HCT116 (cell line): ENCODE data around the gene ADGRG1. TPM values are rescaled to one million over a fixed set of nuclear protein-coding genes. Genes with fewer than 3 reads are reported as not detected.

Experiments used
- ATAC-seq: fragments of 200-7000 bp; cut with Tn5 transposase; 2 replicates; pipeline ENCODE4 v1.9.1; 2020; ENCODE audit warnings: mild to moderate bottlenecking, moderate library complexity
- BruUV-seq: library from RNA; stranded (reverse); fragments of 400-500 nt; replicated peaks from 2 replicates; lab custom pipeline; 2021; lab: Mats Ljungman, UMichigan
- CTCF ChIA-PET: fragments of 300-600 bp; sonication (Branson Sonifier 250); formaldehyde crosslinking; loops from one replicate; lab custom pipeline; 2021; ENCODE audit warnings: antibody characterized with exemption; lab: Charles Lee
- POLR2A ChIA-PET: fragments of 300-600, 350-600 bp; sonication (Branson Sonifier 250); formaldehyde crosslinking; loops from one replicate; lab custom pipeline; 2021; ENCODE audit warnings: antibody characterized with exemption; lab: Charles Lee
- RAD21 ChIA-PET, 2 experiments: fragments of 300-600 bp; sonication (Branson Sonifier 250); formaldehyde crosslinking; loops; one replicate each; lab custom pipeline; 2023; ENCODE audit warnings: low total read pairs in 2 of 2; ENCODE audit not compliant: uncharacterized antibody in 2 of 2, unreplicated experiment in 2 of 2, low non-redundant PET in 1 of 2; lab: Charles Lee
- DNase-seq: peaks from one replicate; pipeline ENCODE4 v3.0.0-alpha.2; 2010; ENCODE audit warnings: low read depth, low spot score
- H2AFZ ChIP-seq: fragments of 200-600 bp; shearing (Covaris generic), sonication (generic); 2 replicates; pipeline ENCODE4 v1.6.1; 2017; ENCODE audit warnings: low read depth, mixed run types, mixed read lengths, antibody characterized with exemption, low read length; ENCODE audit not compliant: poor library complexity, severe bottlenecking
- H3K27ac ChIP-seq: 2 replicates; pipeline ENCODE4 v1.5.1; 2012; ENCODE audit warnings: low read depth, low read length
- H3K27me3 ChIP-seq: fragments of 200-600 bp; sonication (generic); 2 replicates; pipeline ENCODE4 v1.6.1; 2016; ENCODE audit warnings: mixed run types, low read length, mixed read lengths; ENCODE audit not compliant: insufficient read depth
- H3K36me3 ChIP-seq, 2 experiments: fragments of 200-500 bp in 1 of 2; fragments of 200-600 bp in 1 of 2; sonication (Bioruptor generic) in 1 of 2; sonication (generic) in 1 of 2; 2 replicates each; pipeline versions ENCODE4 v1.5.1 to v1.6.1; 2014 to 2016; ENCODE audit warnings: low read length in 2 of 2, inconsistent platforms in 1 of 2, mixed read lengths in 1 of 2, mixed run types in 1 of 2; ENCODE audit not compliant: insufficient read depth in 2 of 2, control insufficient read depth in 1 of 2
- H3K4me1 ChIP-seq, 2 experiments: fragments of 200-600 bp in 1 of 2; sonication (generic) in 1 of 2; 2 replicates each; pipeline versions ENCODE4 v1.5.1 to v1.6.1; 2012 to 2017; ENCODE audit warnings: low read length in 2 of 2, inconsistent platforms in 1 of 2, mild to moderate bottlenecking in 1 of 2, mixed read lengths in 1 of 2, mixed run types in 1 of 2, moderate library complexity in 1 of 2; ENCODE audit not compliant: insufficient read depth in 2 of 2, control insufficient read depth in 1 of 2
- H3K4me2 ChIP-seq: fragments of 200-600 bp; sonication (generic); 2 replicates; pipeline ENCODE4 v1.6.1; 2017; ENCODE audit warnings: mixed run types, low read length, mixed read lengths
- H3K4me3 ChIP-seq, 2 experiments: fragments of 200-600 bp in 1 of 2; sonication (generic) in 1 of 2; replicated peaks in 1 of 2; 2 replicates each; pipeline ENCODE4 v1.5.1; 2011 to 2016; ENCODE audit warnings: low read length in 2 of 2, control low read depth in 1 of 2, low read depth in 1 of 2, mild to moderate bottlenecking in 1 of 2, mixed read lengths in 1 of 2, mixed run types in 1 of 2
- H3K79me2 ChIP-seq: fragments of 200-600 bp; sonication (generic); 2 replicates; pipeline ENCODE4 v1.6.1; 2017; ENCODE audit warnings: mild to moderate bottlenecking, mixed run types, low read length, moderate library complexity, mixed read lengths; ENCODE audit not compliant: insufficient read depth
- H3K9ac ChIP-seq: fragments of 200-600 bp; sonication (generic); 2 replicates; pipeline ENCODE4 v1.6.1; 2016; ENCODE audit warnings: low read length, mixed read lengths
- H3K9me2 ChIP-seq: fragments of 200-600 bp; sonication (generic), shearing (Covaris generic); 2 replicates; pipeline ENCODE4 v1.6.1; 2017; ENCODE audit warnings: mixed run types, mild to moderate bottlenecking, moderate library complexity; ENCODE audit not compliant: insufficient read depth
- H3K9me3 ChIP-seq, 2 experiments: fragments of 200-500 bp in 1 of 2; fragments of 200-600 bp in 1 of 2; sonication (Bioruptor generic) in 1 of 2; sonication (generic) in 1 of 2; 2 replicates each; pipeline ENCODE4 v1.6.1; 2014 to 2017; ENCODE audit warnings: low read length in 2 of 2, mixed read lengths in 2 of 2, inconsistent platforms in 1 of 2, low read depth in 1 of 2, mild to moderate bottlenecking in 1 of 2, mixed run types in 1 of 2, moderate library complexity in 1 of 2; ENCODE audit not compliant: control insufficient read depth in 1 of 2, insufficient read depth in 1 of 2
- H4K20me1 ChIP-seq: fragments of 200-600 bp; sonication (generic), shearing (Covaris generic); 2 replicates; pipeline ENCODE4 v1.6.1; 2017; ENCODE audit warnings: mixed run types, mild to moderate bottlenecking, moderate library complexity; ENCODE audit not compliant: insufficient read depth
- CBX3 ChIP-seq: IDR thresholded peaks from 2 replicates; pipeline ENCODE4 v1.6.1; 2012; ENCODE audit warnings: low read depth
- EGR1 ChIP-seq: IDR thresholded peaks from 2 replicates; pipeline ENCODE4 v1.6.1; 2012; ENCODE audit warnings: low read depth
- ELF1 ChIP-seq: IDR thresholded peaks from 2 replicates; pipeline ENCODE4 v1.6.1; 2012; ENCODE audit warnings: low read depth, borderline replicate concordance
- EZH2 ChIP-seq: fragments of 200-600 bp; sonication (generic); IDR thresholded peaks from 2 replicates; pipeline ENCODE4 v1.6.1; 2017; ENCODE audit warnings: antibody characterized with exemption, mixed run types
- EZH2phosphoT487 ChIP-seq: fragments of 200-600 bp; IDR thresholded peaks from 2 replicates; pipeline ENCODE4 v1.6.1; 2018; ENCODE audit warnings: antibody characterized with exemption, borderline replicate concordance
- FOSL1 ChIP-seq: IDR thresholded peaks from 2 replicates; pipeline ENCODE4 v1.6.1; 2012; ENCODE audit warnings: low read depth
- JUND ChIP-seq: IDR thresholded peaks from 2 replicates; pipeline ENCODE4 v1.6.1; 2012
- POLR2A ChIP-seq: IDR thresholded peaks from 2 replicates; pipeline ENCODE4 v1.7.0; 2011; ENCODE audit warnings: borderline replicate concordance; ENCODE audit not compliant: insufficient read depth, insufficient read length; ENCODE audit errors: extremely low read depth
- POLR2AphosphoS5 ChIP-seq: IDR thresholded peaks from 2 replicates; pipeline ENCODE4 v1.6.1; 2011; ENCODE audit warnings: mild to moderate bottlenecking, low read depth, low read length, moderate library complexity
- RAD21 ChIP-seq: IDR thresholded peaks from 2 replicates; pipeline ENCODE4 v1.6.1; 2012; ENCODE audit warnings: low read depth, mild to moderate bottlenecking
- SIN3A ChIP-seq: IDR thresholded peaks from 2 replicates; pipeline ENCODE4 v1.6.1; 2012; ENCODE audit warnings: low read depth
- SP1 ChIP-seq: IDR thresholded peaks from 2 replicates; pipeline ENCODE4 v1.6.1; 2012; ENCODE audit warnings: low read depth
- SRF ChIP-seq: IDR thresholded peaks from 2 replicates; pipeline ENCODE4 v1.6.1; 2012; ENCODE audit warnings: low read depth
- TCF7L2 ChIP-seq: IDR thresholded peaks from 2 replicates; pipeline ENCODE4 v1.7.0; 2011; ENCODE audit warnings: borderline replicate concordance, inconsistent platforms; ENCODE audit not compliant: insufficient read depth, insufficient read length; ENCODE audit errors: extremely low read depth
- YY1 ChIP-seq: IDR thresholded peaks from 2 replicates; pipeline ENCODE4 v1.6.1; 2011; ENCODE audit warnings: low read length, low read depth, moderate library complexity, mild to moderate bottlenecking; ENCODE audit not compliant: insufficient replicate concordance; ENCODE audit errors: extremely low read depth
- ZFX ChIP-seq: fragments of 450-650 bp; IDR thresholded peaks from 2 replicates; pipeline ENCODE4 v1.6.1; 2017
- intact Hi-C: fragments of 100-400 bp; cut with micrococcal nuclease; formaldehyde crosslinking; loops from 2 replicates; pipeline ENCODE4 v1.10.0; 2022
- total RNA-seq: library from RNA; stranded (reverse); gene quantifications from one replicate; pipeline ENCODE4 v1.2.1, GENCODE V29; 2021; ENCODE audit not compliant: unreplicated experiment
- TF ChIP-seq, protein P1 (sequence below): IDR thresholded peaks from 2 replicates; pipeline ENCODE4 v1.6.1; 2012
- TF ChIP-seq, protein P2 (sequence below), 3 experiments: fragments of 200-600 bp in 1 of 3; sonication (generic) in 1 of 3; IDR thresholded peaks in 2 of 3; conservative IDR thresholded peaks in 1 of 3; 2 replicates each; pipeline ENCODE4 v1.5.1; 2012 to 2017; ENCODE audit warnings: low read depth in 2 of 3, low read length in 2 of 3, antibody characterized with exemption in 1 of 3, borderline replicate concordance in 1 of 3, control low read depth in 1 of 3, mild to moderate bottlenecking in 1 of 3, mixed read lengths in 1 of 3, mixed run types in 1 of 3, moderate library complexity in 1 of 3; ENCODE audit not compliant: insufficient read depth in 1 of 3
- TF ChIP-seq, protein P3 (sequence below): IDR thresholded peaks from 2 replicates; pipeline ENCODE4 v1.6.1; 2012; ENCODE audit warnings: low read depth

The ADGRG1 gene
- total RNA-seq, 1 experiment from 2014 or later, result 36.4 TPM

DNA sequence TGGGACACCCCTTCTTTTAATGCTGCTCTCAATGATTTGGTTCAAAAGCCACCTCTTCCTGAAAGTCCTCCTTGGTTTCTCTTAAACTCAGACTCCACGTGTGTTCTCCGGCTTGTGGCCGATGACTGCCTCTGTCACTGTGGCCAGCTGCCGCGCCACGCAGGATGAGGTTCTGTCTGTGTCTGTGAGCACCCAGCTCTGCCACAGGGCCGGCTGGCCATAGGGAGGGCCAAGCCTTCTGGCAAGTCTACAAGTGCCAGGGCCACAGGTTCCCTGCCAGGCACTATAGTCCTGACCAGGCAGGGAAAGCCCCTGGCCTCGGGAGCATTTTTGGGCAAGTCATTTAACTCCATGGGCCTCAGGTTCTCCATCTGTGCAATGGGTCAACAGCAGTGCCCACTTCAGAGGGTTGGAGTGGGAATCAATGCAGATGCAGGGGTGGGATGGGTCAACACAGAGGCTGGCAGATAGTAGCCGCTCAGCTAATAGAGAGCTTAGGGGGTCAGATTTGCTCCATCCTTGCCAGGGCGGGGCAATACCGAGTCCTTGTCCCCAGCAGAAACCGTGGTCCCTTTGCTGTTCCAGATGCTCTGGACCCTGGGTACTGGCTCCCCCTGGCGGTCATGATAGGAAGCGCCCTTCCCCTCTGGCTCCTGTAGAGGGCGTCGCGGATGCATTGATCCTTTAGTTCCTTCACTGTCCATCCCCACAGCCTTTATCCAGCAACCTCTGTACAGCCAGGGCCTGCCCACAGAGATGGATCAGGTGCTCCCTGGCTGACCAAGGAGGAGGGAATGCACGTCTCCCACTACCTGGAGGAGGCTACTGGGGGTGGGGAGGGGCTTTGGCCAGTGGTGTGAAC is 20.4 kb downstream of the ADGRG1 start:
- H3K9me3 ChIP-seq, result no peaks in the 10 kb centered on the region
- H3K27ac ChIP-seq, result no peak overlapping the region
- ATAC-seq (peak; percentile 90), DNase-seq (peak; percentile 61)
- no peaks in the 10 kb centered on the region for H3K79me2 ChIP-seq
- H3K9me2 ChIP-seq, result no peaks in the 10 kb centered on the region
- H3K9ac ChIP-seq, result no peak overlapping the region
- intact Hi-C loops, result loop anchor here (1.0 to 2.0 kb wide), 4 partner anchors 48 to 73 kb away; no protein-coding TSS in a partner anchor
- H3K4me3 ChIP-seq, result no peak overlapping the region
- no peaks in the 10 kb centered on the region for H4K20me1 ChIP-seq
- no TSS peak for BruUV-seq
- RAD21 ChIA-PET, result interaction anchor here (1.9 to 2.0 kb wide), 2 partner anchors 58 kb away, joined by 5 to 6 read pairs; no protein-coding TSS in a partner anchor
- peaks cover 0 to 12% of the 10 kb centered on the region in 2 experiments; a peak in 2 of 4 replicates for H3K4me1 ChIP-seq
- no peak overlapping the region for H3K4me2 ChIP-seq
- CTCF ChIA-PET, result interaction anchor here (0.6 to 3.9 kb wide), 9 partner anchors 12 to 74 kb away, joined by 3 to 31 read pairs (median 4); no protein-coding TSS in a partner anchor
- H3K36me3 ChIP-seq, result no peaks in the 10 kb centered on the region
- H3K27me3 ChIP-seq, result no peaks in the 10 kb centered on the region
- POLR2A ChIA-PET, result interaction anchor here (0.9 kb wide), 1 partner anchor 49 kb away, joined by 3 read pairs; no protein-coding TSS in a partner anchor
- no peak overlapping the region for H2AFZ ChIP-seq
- TF ChIP-seq RAD21 (peak; percentile 99), EGR1 (no peak), POLR2AphosphoS5 (no peak), POLR2A (no peak), JUND (no peak), EZH2phosphoT487 (no peak), FOSL1 (no peak), YY1 (peak; percentile 71), ZFX (no peak), EZH2 (no peak), SRF (no peak), ELF1 (no peak), CBX3 (no peak), SP1 (no peak), TCF7L2 (peak; percentile 39), SIN3A (no peak)
- TF ChIP-seq, protein P1, sequence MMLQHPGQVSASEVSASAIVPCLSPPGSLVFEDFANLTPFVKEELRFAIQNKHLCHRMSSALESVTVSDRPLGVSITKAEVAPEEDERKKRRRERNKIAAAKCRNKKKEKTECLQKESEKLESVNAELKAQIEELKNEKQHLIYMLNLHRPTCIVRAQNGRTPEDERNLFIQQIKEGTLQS, result no peak
- TF ChIP-seq, protein P2, sequence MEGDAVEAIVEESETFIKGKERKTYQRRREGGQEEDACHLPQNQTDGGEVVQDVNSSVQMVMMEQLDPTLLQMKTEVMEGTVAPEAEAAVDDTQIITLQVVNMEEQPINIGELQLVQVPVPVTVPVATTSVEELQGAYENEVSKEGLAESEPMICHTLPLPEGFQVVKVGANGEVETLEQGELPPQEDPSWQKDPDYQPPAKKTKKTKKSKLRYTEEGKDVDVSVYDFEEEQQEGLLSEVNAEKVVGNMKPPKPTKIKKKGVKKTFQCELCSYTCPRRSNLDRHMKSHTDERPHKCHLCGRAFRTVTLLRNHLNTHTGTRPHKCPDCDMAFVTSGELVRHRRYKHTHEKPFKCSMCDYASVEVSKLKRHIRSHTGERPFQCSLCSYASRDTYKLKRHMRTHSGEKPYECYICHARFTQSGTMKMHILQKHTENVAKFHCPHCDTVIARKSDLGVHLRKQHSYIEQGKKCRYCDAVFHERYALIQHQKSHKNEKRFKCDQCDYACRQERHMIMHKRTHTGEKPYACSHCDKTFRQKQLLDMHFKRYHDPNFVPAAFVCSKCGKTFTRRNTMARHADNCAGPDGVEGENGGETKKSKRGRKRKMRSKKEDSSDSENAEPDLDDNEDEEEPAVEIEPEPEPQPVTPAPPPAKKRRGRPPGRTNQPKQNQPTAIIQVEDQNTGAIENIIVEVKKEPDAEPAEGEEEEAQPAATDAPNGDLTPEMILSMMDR (IDR thresholded peaks at IDR 0.05 in 2 of 3, conservative IDR thresholded peaks at IDR 0.05 in 1 of 3; ENCODE audit: borderline replicate concordance in 1 of 3, insufficient read depth in 1 of 3, low read depth in 2 of 3, low read length in 2 of 3), result peak; percentile 100
- TF ChIP-seq, protein P3, sequence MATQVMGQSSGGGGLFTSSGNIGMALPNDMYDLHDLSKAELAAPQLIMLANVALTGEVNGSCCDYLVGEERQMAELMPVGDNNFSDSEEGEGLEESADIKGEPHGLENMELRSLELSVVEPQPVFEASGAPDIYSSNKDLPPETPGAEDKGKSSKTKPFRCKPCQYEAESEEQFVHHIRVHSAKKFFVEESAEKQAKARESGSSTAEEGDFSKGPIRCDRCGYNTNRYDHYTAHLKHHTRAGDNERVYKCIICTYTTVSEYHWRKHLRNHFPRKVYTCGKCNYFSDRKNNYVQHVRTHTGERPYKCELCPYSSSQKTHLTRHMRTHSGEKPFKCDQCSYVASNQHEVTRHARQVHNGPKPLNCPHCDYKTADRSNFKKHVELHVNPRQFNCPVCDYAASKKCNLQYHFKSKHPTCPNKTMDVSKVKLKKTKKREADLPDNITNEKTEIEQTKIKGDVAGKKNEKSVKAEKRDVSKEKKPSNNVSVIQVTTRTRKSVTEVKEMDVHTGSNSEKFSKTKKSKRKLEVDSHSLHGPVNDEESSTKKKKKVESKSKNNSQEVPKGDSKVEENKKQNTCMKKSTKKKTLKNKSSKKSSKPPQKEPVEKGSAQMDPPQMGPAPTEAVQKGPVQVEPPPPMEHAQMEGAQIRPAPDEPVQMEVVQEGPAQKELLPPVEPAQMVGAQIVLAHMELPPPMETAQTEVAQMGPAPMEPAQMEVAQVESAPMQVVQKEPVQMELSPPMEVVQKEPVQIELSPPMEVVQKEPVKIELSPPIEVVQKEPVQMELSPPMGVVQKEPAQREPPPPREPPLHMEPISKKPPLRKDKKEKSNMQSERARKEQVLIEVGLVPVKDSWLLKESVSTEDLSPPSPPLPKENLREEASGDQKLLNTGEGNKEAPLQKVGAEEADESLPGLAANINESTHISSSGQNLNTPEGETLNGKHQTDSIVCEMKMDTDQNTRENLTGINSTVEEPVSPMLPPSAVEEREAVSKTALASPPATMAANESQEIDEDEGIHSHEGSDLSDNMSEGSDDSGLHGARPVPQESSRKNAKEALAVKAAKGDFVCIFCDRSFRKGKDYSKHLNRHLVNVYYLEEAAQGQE, result no peak
